ENCODE results near the gene CLK3.

Gene CLK3

GRCh38 chr15:74616366-74616939 lies 817 bp downstream of the CLK3 start:
- intact Hi-C loops (cut with DNase I) = loop anchor here (5.0 kb wide), 2 partner anchors 154 to 624 kb away; partner anchors contain the start of genes PML, STOML1 and UBL7
- peak; percentile 51 to 91 (median 77) for DNase-seq

- intact Hi-C loops (cut with DNase I) = loop anchor here (5.0 kb wide), 2 partner anchors 155 to 625 kb away; partner anchors contain the start of genes PML, STOML1 and UBL7
- DNase-seq = no peak
Measured at GRCh38 chr15:74616996-74617395, 1.4 kb downstream of the CLK3 start.

- intact Hi-C loops (cut with DNase I) = loop anchor here (5.0 kb wide), 2 partner anchors 157 to 627 kb away; partner anchors contain the start of genes PML, STOML1 and UBL7
- DNase-seq = no peak
Measured at GRCh38 chr15:74618841-74619596, 3.4 kb downstream of the CLK3 start.

- peak in 1 of 42 donors; percentile 32 for DNase-seq
- intact Hi-C loops (cut with DNase I) = loop anchor here (5.0 kb wide), 2 partner anchors 158 to 628 kb away; partner anchors contain the start of genes PML, STOML1 and UBL7
Measured at GRCh38 chr15:74619916-74620635, 4.4 kb downstream of the CLK3 start.

- intact Hi-C loops (cut with DNase I) = no loop called here
- peak; percentile 59 to 92 (median 82) for DNase-seq
Measured at GRCh38 chr15:74620636-74621545, 5.3 kb downstream of the CLK3 start.

GRCh38 chr15:74621546-74621920 lies 5.9 kb downstream of the CLK3 start:
- intact Hi-C loops (cut with DNase I) = no loop called here
- DNase-seq = no peak

GRCh38 chr15:74621936-74622335 lies 6.3 kb downstream of the CLK3 start:
- DNase-seq = peak; percentile 58 to 95 (median 82)
- intact Hi-C loops (cut with DNase I) = no loop called here

GRCh38 chr15:74622758-74623157 lies 7.1 kb downstream of the CLK3 start:
- intact Hi-C loops (cut with DNase I) = no loop called here
- DNase-seq = peak in 1 of 42 donors; percentile 16

- intact Hi-C loops (cut with DNase I) = no loop called here
- no peak for DNase-seq
Measured at GRCh38 chr15:74624020-74624602, 8.5 kb downstream of the CLK3 start.

GRCh38 chr15:74625693-74626092 lies 10.1 kb downstream of the CLK3 start:
- intact Hi-C loops (cut with DNase I) = no loop called here
- peak in 1 of 42 donors; percentile 12 for DNase-seq

- intact Hi-C loops (cut with DNase I) = no loop called here
Measured at GRCh38 chr15:74626336-74626735, 10.7 kb downstream of the CLK3 start.

GRCh38 chr15:74626752-74627692 lies 11.4 kb downstream of the CLK3 start:
- intact Hi-C loops (cut with DNase I) = no loop called here
- DNase-seq = peak in 5 of 42 donors; percentile 25 to 61 (median 44)

More at GRCh38 chr15:74626336-74626735, 10.7 kb downstream of the CLK3 start:
- peak in 12 of 42 donors; percentile 31 to 69 (median 54) for DNase-seq

- DNase-seq = no peak
- intact Hi-C loops (cut with DNase I) = no loop called here
Measured at GRCh38 chr15:74627766-74628165, 12.1 kb downstream of the CLK3 start.

- intact Hi-C loops (cut with DNase I) = no loop called here
- DNase-seq = peak in 1 of 42 donors; percentile 11
Measured at GRCh38 chr15:74628199-74628598, 12.6 kb downstream of the CLK3 start.

GRCh38 chr15:74628949-74629348 lies 13.3 kb downstream of the CLK3 start:
- peak in 1 of 42 donors; percentile 12 for DNase-seq
- intact Hi-C loops (cut with DNase I) = no loop called here

GRCh38 chr15:74629696-74630095 lies 14.1 kb downstream of the CLK3 start:
- DNase-seq = peak in 1 of 42 donors; percentile 36
- intact Hi-C loops (cut with DNase I) = loop anchor here (5.0 to 10.0 kb wide), 2 partner anchors 65 to 257 kb away; partner anchors contain the start of gene EDC3

Measured in head of caudate nucleus (tissue), 42 donors.